ENCODE data around the gene XIST. TPM values are rescaled to one million over a fixed set of nuclear protein-coding genes. Genes with fewer than 3 reads are reported as not detected.

Gene XIST
- total and polyA plus RNA-seq, 9 of the 15 experiments (the other 6 are each of a cell fraction or from before 2014, with no cell fraction given), result 22.4 to 160 (median 55.5) TPM

DNA sequence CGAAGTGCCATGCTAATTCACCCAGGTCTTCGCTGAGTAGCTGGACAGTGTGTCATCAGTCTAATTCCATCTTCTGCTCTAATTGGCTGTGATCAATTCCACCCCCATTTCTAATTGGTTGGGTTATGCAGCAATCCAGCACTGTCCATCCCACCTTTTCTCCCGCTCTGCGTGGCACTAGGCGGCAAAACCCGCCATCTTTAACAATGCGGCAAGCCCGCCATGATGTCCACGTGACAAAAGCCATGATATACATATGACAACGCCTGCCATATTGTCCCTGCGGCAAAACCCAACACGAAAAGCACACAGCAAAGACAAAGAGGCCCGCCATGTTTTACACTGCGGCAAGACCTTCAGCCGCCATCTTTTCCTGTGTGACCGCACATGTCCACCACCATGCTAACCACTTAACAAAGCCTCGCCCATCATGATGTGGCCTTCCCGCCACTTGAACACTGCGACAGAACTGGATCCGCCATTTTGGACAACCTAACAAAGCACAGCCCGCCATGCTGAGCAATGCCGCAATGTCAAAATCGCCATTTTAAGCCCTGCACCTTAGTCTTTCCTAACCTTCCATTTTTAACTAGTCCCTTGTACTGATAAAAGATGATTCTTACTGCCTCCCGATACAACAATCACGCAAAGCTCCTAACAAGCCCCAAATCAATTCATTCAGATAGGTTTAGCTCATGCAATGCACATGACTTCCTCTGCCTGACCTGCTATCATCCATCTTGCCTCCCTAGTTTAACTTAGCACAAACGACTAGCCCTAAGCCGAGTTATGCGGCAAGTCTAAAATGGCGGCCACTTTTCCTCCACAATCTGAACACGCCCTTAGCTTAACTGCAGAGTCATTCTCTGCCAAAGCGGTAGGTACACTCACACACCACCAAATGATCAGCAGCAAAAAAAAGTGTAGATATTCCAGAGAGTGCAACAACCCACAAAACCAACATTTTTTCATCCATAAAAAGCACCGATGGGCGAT lies 1.2 kb downstream of the XIST start (continued):
- TF ChIP-seq ZNF780A (CRISPR knock-in tag; IDR thresholded peaks at IDR 0.05) (no peak), BHLHE40 (IDR thresholded peaks at IDR 0.05; ENCODE audit: low read length) (peak; percentile 71), HDAC1 (IDR thresholded peaks at IDR 0.05) (0 out of 4 replicates have a peak, but pooled peaks of 1 of the 2 experiments have one; percentile 29), SUPT5H (IDR thresholded peaks at IDR 0.05) (peak; percentile 31; the same call in 1 of the 2 replicates), JUND (IDR thresholded peaks at IDR 0.05; ENCODE audit: borderline replicate concordance, low read depth, low read length) (0 out of 2 replicates have a peak, but pooled peaks have one; percentile 5), JUND (tag; IDR thresholded peaks at IDR 0.05; ENCODE audit: borderline replicate concordance, low read depth, low read length) (peak; percentile 57; the same call in 2 of the 3 replicates)
- TF ChIP-seq, protein P1, sequence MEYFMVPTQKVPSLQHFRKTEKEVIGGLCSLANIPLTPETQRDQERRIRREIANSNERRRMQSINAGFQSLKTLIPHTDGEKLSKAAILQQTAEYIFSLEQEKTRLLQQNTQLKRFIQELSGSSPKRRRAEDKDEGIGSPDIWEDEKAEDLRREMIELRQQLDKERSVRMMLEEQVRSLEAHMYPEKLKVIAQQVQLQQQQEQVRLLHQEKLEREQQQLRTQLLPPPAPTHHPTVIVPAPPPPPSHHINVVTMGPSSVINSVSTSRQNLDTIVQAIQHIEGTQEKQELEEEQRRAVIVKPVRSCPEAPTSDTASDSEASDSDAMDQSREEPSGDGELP (CRISPR knock-in tag; IDR thresholded peaks at IDR 0.05; ENCODE audit: borderline replicate concordance), result peak; percentile 40; the same call in 1 of the 2 replicates
- TF ChIP-seq, protein P2, sequence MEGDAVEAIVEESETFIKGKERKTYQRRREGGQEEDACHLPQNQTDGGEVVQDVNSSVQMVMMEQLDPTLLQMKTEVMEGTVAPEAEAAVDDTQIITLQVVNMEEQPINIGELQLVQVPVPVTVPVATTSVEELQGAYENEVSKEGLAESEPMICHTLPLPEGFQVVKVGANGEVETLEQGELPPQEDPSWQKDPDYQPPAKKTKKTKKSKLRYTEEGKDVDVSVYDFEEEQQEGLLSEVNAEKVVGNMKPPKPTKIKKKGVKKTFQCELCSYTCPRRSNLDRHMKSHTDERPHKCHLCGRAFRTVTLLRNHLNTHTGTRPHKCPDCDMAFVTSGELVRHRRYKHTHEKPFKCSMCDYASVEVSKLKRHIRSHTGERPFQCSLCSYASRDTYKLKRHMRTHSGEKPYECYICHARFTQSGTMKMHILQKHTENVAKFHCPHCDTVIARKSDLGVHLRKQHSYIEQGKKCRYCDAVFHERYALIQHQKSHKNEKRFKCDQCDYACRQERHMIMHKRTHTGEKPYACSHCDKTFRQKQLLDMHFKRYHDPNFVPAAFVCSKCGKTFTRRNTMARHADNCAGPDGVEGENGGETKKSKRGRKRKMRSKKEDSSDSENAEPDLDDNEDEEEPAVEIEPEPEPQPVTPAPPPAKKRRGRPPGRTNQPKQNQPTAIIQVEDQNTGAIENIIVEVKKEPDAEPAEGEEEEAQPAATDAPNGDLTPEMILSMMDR (IDR thresholded peaks at IDR 0.05 in 2 of 3, conservative IDR thresholded peaks at IDR 0.05 in 1 of 3; ENCODE audit: insufficient read depth in 2 of 3, low read depth in 1 of 3, low read length in 3 of 3), result no peak

Data from K562 (cell line).